HG03342 (cell line): ENCODE measurements around the gene MED6.

Experiments used
- ATAC-seq: cut with Tn5 transposase; IDR thresholded peaks from one replicate; pipeline ENCODE4 v1.9.1; 2021; ENCODE audit warnings: mild to moderate bottlenecking, moderate library complexity; ENCODE audit not compliant: unreplicated experiment

Gene MED6

DNA sequence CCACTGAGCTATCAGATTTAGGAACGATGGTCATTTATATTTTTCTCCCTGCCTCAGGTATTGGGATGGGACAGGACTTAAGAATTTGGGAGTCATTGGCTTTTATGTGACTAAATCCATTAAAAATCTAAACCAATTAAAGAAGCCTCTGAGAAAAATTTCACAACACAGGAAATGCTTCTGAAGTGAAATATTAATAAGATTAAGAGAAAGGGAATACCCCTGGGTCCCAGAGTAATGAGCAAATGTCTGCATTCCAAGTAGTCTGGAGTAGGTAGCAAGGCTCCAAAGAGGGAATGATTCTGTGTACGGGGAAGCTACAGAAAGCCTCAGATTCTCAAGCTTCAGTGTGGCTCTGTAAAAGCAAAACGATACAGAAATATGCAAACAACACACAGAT lies 707 bp upstream of the MED6 start:
- ATAC-seq, result no peak

DNA sequence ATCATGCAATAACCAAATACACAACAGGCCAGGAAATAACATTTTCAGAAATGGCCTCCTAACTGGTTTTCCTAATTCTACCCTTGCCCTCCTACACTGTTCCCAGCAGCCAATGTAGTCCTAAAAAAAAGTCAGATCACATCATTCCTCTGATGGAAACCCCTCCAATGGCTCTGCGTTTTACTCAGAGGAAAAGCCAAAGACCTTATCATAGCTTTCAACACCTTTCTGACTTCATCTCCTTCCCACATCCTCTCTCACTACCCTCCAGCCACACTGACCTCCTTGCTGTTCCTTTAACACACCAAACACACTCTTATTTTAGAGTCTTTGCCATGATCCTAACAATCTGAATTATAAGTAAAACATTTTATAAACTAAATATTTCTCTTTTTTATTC lies 1.1 kb downstream of the MED6 start:
- no peak for ATAC-seq

DNA sequence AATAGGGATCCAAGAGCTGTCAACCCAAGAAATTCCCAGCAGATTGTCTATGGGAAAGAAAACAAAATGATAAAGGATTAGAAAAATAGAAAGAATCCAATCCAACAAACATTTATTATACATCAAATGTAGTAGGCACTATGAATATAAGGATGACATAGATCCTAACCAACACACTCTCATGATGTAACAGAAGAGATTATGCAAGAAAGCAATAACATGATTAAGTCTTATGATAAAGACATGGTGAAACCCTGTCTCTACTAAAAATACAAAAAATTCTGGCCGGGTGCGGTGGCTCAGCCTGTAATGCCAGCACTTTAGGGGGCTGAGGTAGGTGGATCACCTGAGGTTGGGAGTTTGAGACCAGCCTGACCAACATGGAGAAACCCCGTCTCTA lies 2.7 kb downstream of the MED6 start:
- ATAC-seq, result no peak

DNA sequence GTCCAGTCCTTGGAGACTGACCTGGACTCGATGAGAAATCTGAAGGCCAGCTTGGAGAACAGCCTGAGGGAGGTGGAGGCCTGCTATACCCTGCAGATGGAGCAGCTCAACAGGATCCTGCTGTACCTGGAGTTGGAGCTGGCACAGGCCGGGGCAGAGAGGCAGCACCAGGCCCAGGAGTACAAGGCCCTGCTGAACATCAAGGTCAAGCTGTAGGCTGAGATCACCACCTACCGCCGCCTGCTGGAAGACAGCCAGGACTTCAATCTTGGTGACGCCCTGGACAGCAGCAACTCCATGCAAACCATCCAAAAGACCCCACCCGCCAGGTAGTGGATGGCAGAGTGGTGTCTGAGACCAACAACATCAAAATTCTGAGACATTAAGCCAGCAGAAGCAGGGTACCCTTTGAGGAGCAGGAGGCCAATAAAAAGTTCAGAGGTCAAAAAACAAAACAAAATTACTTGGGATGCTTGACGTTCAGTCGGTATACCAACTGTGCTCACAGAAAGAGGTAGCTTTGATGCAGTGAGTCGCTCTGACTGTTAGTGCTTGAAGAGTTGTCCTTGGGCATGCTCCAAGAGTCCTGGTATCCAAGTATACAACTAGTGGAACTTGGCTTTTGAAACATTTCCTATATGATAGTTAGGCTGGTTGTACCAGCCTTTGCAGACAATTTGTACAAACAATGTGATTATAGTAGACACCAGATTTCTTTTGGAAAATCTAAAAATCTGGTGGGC lies 4.8 kb downstream of the MED6 start:
- ATAC-seq, result no peak

DNA sequence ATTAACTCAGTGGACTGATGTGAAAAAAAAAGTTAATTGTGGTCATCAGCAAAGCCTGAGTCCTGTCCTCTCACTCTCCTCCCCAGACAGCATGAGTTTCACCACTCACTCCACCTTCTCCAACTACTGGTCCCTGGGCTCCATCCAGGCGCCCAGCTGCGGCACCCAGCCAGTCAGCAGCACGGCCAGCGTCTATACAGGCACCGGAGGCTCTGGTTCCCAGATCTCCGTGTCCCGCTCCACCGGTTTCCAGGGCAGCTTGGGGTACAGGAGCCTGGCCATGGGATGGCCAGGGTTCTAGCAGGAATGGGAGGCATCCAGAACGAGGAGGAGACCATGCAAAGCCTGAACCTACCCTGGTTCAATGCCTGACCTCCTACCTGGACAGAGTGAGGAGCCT lies 6.0 kb downstream of the MED6 start:
- ATAC-seq, result no peak

DNA sequence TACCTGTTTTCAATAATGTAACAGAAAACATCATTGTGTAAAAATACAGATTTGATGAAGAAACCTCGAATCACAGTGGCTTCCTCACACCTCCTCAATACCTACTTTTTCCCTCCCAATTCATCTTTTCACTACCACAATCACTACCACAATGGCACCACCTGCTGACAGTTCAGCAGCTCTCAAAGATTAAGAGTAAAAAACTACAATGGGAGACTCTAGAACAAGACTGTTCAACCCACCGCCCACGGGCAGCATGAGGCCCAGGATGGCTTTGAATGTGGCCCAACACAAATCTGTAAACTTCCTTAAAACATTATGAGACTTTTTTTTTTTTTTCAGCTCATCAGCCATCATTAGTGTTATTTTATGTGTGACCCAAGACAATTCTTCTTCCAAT lies 15.2 kb downstream of the MED6 start:
- no peak for ATAC-seq

DNA sequence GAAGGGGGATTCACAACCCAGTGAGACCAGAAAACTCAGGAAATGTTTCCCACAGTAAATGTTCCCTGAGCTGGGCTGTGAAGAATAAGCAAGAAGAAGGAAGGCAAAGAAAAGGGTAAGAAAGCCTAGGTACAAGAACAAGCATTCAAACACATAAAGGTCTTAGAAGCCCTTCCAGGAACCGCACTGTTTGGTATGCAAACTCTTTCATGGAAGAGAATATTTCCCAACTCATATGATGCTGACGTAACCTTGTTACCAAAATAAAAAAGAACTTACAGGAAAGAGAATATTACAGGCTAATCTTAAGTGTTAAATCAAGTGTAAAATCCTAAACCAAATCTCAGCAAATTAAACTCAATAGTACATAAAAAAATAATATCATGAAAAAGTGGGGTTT lies 23.6 kb downstream of the MED6 start:
- no peak for ATAC-seq

DNA sequence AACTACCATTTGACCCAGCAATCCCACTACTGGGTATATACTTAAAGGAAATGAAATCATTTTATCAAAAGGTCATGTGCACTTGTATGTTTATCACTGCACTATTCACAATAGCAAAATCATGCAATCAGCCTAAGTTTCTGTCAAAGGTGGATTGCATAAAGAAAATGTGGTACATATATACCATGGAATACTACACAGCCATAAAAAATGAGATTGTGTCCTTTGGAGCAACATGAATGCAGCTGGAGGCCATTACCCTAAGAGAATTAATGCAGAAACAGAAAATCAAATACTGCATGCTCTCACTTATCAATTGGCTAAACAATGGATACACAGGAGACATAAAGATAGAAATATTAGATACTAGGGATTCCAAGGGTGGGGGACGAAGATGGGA lies 27.4 kb downstream of the MED6 start:
- ATAC-seq, result no peak

DNA sequence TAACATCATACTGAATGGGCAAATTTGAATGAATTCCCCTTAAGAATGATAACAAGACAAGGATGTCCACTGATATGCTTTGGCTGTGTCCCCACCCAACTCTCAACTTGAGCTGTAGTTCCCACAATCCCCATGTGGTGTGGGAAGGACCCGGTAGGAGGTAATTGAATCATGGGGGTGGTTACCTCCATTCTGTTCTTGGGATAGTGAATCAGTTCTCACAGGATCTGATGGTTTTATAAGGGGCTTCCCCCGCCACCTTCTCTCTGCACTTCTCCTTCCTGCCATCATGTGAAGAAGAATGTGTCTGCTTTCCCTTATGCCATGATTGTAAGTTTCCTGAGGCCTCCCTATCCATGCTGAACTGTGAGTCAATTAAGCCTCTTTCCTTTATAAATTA lies 29.3 kb downstream of the MED6 start:
- no peak for ATAC-seq

DNA sequence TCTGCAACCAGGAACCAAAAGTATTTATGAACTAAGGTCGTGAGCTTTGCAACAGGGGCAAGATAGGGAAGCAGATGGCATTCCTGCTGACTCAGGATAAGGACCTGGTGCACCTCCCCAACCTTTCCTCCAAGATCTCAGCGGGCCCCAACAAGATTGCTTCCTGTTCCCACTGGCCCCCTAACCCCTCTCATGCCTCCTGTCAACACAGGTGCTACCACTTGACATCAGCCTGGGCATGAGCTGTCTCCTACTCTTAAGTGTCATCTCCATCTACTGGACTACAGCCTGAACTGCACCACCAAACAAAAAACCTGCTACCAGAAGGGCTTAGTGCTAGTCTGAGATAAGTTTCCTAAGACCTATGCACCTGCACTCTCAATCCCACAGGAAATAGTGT lies 32.7 kb downstream of the MED6 start:
- peak; percentile 52 for ATAC-seq

DNA sequence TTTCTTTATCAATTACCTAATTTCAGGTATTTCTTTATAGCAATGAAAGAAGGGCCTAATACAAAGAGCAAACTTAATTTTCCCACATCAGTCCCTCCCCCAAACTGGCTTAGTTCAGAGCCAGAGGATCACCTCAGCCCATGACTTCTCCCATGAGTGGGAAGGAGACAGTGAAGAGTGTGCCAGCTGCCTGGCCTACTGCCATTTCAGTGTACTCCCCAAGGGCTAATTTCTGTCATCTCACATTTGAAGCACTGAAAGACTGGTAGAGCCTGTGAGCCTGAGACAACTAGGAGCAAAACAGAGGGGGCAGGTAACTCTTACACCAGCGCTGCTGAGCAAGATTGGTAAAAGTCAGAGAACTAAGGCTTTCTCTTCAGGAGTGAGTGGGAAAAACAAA lies 36.6 kb downstream of the MED6 start:
- ATAC-seq, result no peak

DNA sequence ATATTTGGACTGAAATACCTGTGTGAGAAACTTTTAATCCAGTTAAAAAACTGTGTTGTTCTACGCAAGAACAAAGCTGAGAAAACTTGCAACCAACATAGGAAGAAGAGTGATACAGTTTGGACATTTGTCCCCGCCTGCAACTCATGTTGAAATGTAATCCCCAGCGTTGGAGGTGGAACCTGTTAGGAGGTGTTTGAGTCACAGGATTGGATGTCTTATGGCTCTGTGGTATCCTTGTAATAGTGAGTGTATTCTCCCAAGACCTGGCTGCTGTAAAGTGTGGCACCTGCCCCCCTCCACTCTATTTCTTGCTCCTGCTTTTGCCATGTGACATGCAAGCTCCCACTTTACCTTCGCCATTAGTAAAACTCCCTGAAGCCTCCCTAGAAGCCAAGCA lies 37.0 kb downstream of the MED6 start:
- ATAC-seq, result no peak

DNA sequence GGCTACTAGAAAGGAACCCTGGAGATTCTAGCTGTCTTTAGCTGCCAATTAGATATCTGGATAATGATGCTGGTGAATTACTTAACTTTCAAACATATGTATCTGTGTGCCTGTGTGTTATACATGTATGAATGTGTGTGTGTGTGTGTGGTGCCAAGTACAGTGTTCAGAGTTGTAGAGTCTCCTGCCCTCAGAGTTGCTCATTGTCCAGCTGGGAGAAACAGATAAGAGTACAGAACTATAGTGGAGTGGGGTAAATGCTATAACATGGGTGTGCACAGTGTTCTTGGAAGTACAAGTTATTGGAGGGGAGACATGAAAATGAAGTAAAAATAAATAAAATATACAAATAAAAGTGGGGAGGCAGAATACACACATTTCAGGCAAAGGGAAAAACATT lies 42.1 kb downstream of the MED6 start:
- no peak for ATAC-seq

DNA sequence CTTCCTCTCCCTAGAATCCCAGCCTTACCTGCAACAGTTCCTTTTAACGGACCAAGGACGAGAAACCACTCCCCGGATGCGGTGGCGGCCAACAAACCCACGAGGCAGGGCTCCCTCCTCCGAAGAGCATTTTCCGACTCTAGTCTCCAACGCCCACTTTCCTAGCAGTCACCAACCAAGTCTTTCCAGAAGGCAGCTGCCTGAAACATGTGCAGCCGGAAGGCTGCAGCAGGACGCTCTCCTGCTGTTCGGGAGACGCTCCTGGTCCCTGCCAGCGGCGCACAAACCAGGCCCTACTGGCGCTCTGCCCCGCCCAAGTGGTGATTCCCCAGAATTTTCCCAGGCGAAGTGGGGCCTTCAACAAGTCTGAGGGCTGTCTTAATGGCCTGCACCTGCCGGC lies 44.6 kb downstream of the MED6 start:
- ATAC-seq, result no peak

DNA sequence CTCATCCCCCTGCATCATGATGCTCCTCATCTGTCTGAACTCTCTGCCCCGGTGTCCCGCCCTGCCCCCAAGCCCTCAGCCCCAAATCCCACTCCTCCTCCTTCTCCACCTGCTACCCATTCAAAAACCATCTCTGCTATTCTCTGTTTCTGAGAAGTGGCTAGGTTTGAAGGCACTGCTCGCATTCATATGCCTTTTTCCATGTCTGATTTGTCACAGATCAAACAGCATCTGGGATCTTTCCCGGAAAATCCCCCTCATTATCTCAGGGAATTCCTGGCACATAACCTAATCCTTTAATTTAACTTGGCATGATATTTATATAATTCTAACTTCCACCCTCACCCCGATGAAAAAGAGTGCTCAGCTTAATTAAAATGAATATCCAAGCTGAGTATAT lies 62.4 kb downstream of the MED6 start:
- no peak for ATAC-seq

DNA sequence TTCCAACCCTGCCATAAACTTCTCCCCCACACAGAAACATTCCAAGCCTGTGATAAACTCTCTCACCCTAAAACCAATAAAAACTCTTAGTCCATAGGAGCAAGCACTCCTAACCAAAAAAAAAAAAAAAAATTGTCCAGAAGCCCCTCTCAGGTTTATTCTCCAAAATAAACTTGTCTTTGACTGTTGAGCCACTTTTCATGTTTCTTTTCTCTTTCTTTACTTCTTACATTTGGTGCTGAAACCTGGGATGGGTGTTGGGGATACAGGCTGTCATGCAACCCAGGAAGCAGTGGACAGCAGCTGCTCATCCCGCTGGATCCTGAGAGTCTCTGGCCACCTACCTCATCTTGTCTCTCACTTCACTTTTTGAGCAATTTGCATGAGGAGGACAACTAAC lies 63.6 kb downstream of the MED6 start:
- ATAC-seq, result no peak

DNA sequence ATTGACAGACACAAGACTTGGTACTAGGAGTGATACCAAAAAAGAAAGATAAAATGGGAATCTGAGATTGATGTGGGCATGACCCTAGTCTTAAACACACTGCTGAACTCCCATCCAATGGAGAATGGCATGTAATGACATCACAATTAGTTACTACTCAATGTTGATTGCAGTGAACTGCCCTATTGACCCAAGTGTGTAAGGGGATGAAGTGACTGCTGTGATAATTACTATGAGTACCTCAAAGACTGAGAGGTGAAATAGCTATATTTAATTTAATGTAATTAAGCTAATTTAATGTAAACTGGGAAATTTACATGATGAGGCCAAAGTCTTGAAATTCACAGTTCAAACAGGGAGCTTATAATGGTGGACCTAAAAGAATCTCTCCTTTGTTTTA lies 65.6 kb downstream of the MED6 start, which contains the start of gene ADAM20:
Gene ADAM20, minus strand, starts transcription at position 101 of the 400 bp plus-strand sequence. CDS start 10,247 bp downstream, outside the sequence.
- ATAC-seq, result no peak
